SK-N-SH (cell line): ENCODE results near the gene NDST4.

Experiments used
- CHD2 ChIP-seq: fragments of 150-350 bp; IDR thresholded peaks from 2 replicates; pipeline ENCODE4 v1.6.1; 2018; ENCODE audit warnings: low read length; ENCODE audit not compliant: partially characterized antibody
- POLR2AphosphoS5 ChIP-seq: IDR thresholded peaks from 2 replicates; pipeline ENCODE4 v1.6.1; 2012; ENCODE audit warnings: low read depth, low read length
- TAF1 ChIP-seq: IDR thresholded peaks from 2 replicates; pipeline ENCODE4 v1.6.1; 2012; ENCODE audit warnings: low read depth, mild to moderate bottlenecking, low read length, moderate library complexity, borderline replicate concordance
- USF2 ChIP-seq: fragments of 150-350 bp; IDR thresholded peaks from 2 replicates; pipeline ENCODE4 v1.6.1; 2017; ENCODE audit warnings: antibody characterized with exemption, low read length, low read depth, borderline replicate concordance
- YY1 ChIP-seq: IDR thresholded peaks from 2 replicates; pipeline ENCODE4 v1.4.0; 2012; ENCODE audit warnings: low read depth, mild to moderate bottlenecking
- TF ChIP-seq, protein P1 (sequence below): fragments of 200-600 bp; sonication (generic); IDR thresholded peaks from 2 replicates; pipeline ENCODE4 v1.6.1; 2017; ENCODE audit warnings: antibody characterized with exemption, mild to moderate bottlenecking, moderate library complexity
- TF ChIP-seq, protein P2 (sequence below): IDR thresholded peaks from 2 replicates; pipeline ENCODE4 v1.4.0; 2012; ENCODE audit warnings: low read depth

- TF ChIP-seq, protein P1, sequence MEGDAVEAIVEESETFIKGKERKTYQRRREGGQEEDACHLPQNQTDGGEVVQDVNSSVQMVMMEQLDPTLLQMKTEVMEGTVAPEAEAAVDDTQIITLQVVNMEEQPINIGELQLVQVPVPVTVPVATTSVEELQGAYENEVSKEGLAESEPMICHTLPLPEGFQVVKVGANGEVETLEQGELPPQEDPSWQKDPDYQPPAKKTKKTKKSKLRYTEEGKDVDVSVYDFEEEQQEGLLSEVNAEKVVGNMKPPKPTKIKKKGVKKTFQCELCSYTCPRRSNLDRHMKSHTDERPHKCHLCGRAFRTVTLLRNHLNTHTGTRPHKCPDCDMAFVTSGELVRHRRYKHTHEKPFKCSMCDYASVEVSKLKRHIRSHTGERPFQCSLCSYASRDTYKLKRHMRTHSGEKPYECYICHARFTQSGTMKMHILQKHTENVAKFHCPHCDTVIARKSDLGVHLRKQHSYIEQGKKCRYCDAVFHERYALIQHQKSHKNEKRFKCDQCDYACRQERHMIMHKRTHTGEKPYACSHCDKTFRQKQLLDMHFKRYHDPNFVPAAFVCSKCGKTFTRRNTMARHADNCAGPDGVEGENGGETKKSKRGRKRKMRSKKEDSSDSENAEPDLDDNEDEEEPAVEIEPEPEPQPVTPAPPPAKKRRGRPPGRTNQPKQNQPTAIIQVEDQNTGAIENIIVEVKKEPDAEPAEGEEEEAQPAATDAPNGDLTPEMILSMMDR = no peak
- TF ChIP-seq TAF1 = no peak
- no peak for TF ChIP-seq USF2
- TF ChIP-seq YY1 = no peak
- TF ChIP-seq CHD2 = no peak
- TF ChIP-seq, protein P2, sequence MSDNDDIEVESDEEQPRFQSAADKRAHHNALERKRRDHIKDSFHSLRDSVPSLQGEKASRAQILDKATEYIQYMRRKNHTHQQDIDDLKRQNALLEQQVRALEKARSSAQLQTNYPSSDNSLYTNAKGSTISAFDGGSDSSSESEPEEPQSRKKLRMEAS = no peak
- no peak for TF ChIP-seq POLR2AphosphoS5
Observed at GRCh38 chr4:114921790-114922591, 191.4 kb downstream of the NDST4 start.
